HG03442 (cell line): ENCODE data around the gene DOCK4.

Experiments
- ATAC-seq: cut with Tn5 transposase; IDR thresholded peaks from one replicate; pipeline ENCODE4 v1.9.1; 2021; ENCODE audit warnings: mild to moderate bottlenecking, moderate library complexity; ENCODE audit not compliant: unreplicated experiment

The DOCK4 gene

GRCh38 chr7:111872450-111873325, 333.5 kb downstream of the DOCK4 start:
- ATAC-seq = no peak

GRCh38 chr7:111871283-111871682, 334.9 kb downstream of the DOCK4 start:
- ATAC-seq = no peak

- no peak for ATAC-seq
These were observed 336.9 kb downstream of the DOCK4 start for GRCh38 chr7:111869280-111869679.

GRCh38 chr7:111867348-111867931, 338.8 kb downstream of the DOCK4 start:
- no peak for ATAC-seq

GRCh38 chr7:111866787-111867186, 339.4 kb downstream of the DOCK4 start:
- no peak for ATAC-seq

GRCh38 chr7:111865430-111865829, 340.8 kb downstream of the DOCK4 start:
- no peak for ATAC-seq

- no peak for ATAC-seq
These were observed 341.8 kb downstream of the DOCK4 start for GRCh38 chr7:111864291-111864976.

GRCh38 chr7:111863269-111863668, 342.9 kb downstream of the DOCK4 start:
- ATAC-seq = no peak

- no peak for ATAC-seq
These were observed 346.0 kb downstream of the DOCK4 start for GRCh38 chr7:111860248-111860647.

GRCh38 chr7:111858331-111858730, 347.9 kb downstream of the DOCK4 start:
- ATAC-seq = no peak

- ATAC-seq = no peak
These were observed 350.4 kb downstream of the DOCK4 start for GRCh38 chr7:111855842-111856227.

GRCh38 chr7:111855161-111855841, 350.9 kb downstream of the DOCK4 start:
- ATAC-seq = peak; percentile 80

GRCh38 chr7:111853201-111853990, 352.8 kb downstream of the DOCK4 start:
- no peak for ATAC-seq

GRCh38 chr7:111852081-111852480, 354.1 kb downstream of the DOCK4 start:
- no peak for ATAC-seq

- ATAC-seq = no peak
These were observed 359.3 kb downstream of the DOCK4 start for GRCh38 chr7:111846898-111847297.

GRCh38 chr7:111845853-111846252, 360.3 kb downstream of the DOCK4 start:
- no peak for ATAC-seq

GRCh38 chr7:111844904-111845671, 361.1 kb downstream of the DOCK4 start:
- ATAC-seq = no peak

- no peak for ATAC-seq
These were observed 363.7 kb downstream of the DOCK4 start for GRCh38 chr7:111842491-111842890.

GRCh38 chr7:111841596-111842205, 364.5 kb downstream of the DOCK4 start:
- ATAC-seq = no peak
